ENCODE measurements around the gene TECPR2.

DNA sequence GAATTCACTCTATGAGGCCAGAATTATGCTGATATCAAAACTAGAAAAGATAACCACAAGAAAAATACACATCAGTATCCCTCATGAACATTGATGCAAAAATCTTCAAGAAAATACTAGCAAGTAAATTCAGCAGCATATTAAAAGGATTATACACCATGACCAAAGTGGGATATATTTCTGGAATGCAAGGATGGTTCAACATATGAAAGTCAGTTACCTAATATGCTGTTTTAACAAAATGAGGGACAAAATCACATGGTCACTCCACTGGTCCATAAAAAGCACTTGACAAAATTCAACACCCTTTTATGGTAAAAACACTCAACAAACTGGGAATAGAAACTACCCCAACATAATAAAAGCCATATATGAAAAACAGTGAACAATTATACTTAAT, 40.3 kb downstream of the TECPR2 start:
- TF ChIP-seq POLR2A (IDR thresholded peaks at IDR 0.05; ENCODE audit: low read depth, low read length) (no peak), POU2F2 (IDR thresholded peaks at IDR 0.05; ENCODE audit: low read depth, low read length) (no peak), SPI1 (IDR thresholded peaks at IDR 0.05; ENCODE audit: low read depth, low read length) (no peak)
